ENCODE data around the gene SNU13. TPM values are rescaled to one million over a fixed set of nuclear protein-coding genes. Genes with fewer than 3 reads are reported as not detected.

The SNU13 gene
- total RNA-seq, 1 donor from 2014 or later = 175 TPM

- Histone ChIP-seq H2AFZ (ENCODE audit: low read depth, low read length) (no peak overlapping the region), H3K79me2 (ENCODE audit: insufficient read depth, low read length) (peaks cover 11% of the 10 kb centered on the region), H3K9ac (ENCODE audit: low read length) (no peak overlapping the region), H3K27me3 (ENCODE audit: insufficient read depth, low read length) (no peaks in the 10 kb centered on the region), H4K20me1 (ENCODE audit: insufficient read depth, low read length) (peaks cover 24% of the 10 kb centered on the region), H3K4me3 (ENCODE audit: insufficient read depth, low read depth, low read length) (no peak overlapping the region), H3K36me3 (ENCODE audit: insufficient read depth, low read length) (peaks cover 72% of the 10 kb centered on the region), H3K4me2 (ENCODE audit: low read length) (no peak overlapping the region), H3K4me1 (ENCODE audit: insufficient read depth, low read length) (no peaks in the 10 kb centered on the region), H3K27ac (ENCODE audit: low read depth, low read length) (no peak overlapping the region), H3K9me3 (ENCODE audit: insufficient read depth, low read depth, low read length) (no peaks in the 10 kb centered on the region)
- no peaks in the 10 kb centered on the region for H3K9me3 Mint-ChIP-seq (ENCODE audit: unreplicated experiment)
- no peak overlapping the region for H3K4me3 Mint-ChIP-seq (ENCODE audit: unreplicated experiment)
- FAIRE-seq = no peak
- no peak overlapping the region for H3K27ac Mint-ChIP-seq (ENCODE audit: unreplicated experiment)
- H3K27me3 Mint-ChIP-seq (ENCODE audit: low read depth, unreplicated experiment) = no peaks in the 10 kb centered on the region
- TF ChIP-seq CTCF (IDR thresholded peaks at IDR 0.05; ENCODE audit: insufficient read depth, low read depth, low read length) (no peak), EZH2 (IDR thresholded peaks at IDR 0.05; ENCODE audit: insufficient read depth, low read length) (no peak)
- DNase-seq (ENCODE audit: low read depth) = no peak
- H3K36me3 Mint-ChIP-seq (ENCODE audit: low read depth, unreplicated experiment) = peaks cover 18% of the 10 kb centered on the region
- no peaks in the 10 kb centered on the region for H3K4me1 Mint-ChIP-seq (ENCODE audit: low read depth, unreplicated experiment)
Observed at GRCh38 chr22:41659941-41660340, 28.7 kb downstream of the SNU13 start.

DNA sequence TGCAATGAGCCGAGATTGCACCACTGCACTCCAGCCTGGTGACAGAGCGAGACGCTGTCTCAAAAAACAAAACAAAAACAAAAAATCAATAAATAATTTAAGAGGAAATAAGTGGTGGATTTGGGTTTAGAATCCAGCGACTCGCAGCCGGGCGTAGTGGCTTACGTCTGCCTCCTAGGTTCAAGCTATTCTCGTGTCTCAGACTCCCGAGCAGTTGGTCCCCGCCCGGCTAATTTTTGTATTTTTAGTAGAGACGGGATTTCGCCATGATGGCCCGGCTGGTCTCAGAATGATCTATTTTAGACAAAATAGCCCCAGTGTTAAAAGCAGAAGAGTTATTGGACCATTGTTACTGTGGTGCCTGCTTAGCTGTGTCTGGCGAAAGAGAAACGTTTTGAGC is 29.8 kb downstream of the SNU13 start:
- H3K27ac ChIP-seq (ENCODE audit: low read depth, low read length) = no peak overlapping the region
- H3K9me3 ChIP-seq (ENCODE audit: insufficient read depth, low read depth, low read length) = no peaks in the 10 kb centered on the region
- Mint-ChIP-seq H3K27me3 (ENCODE audit: low read depth, unreplicated experiment) (no peaks in the 10 kb centered on the region), H3K27ac (ENCODE audit: unreplicated experiment) (no peak overlapping the region), H3K36me3 (ENCODE audit: low read depth, unreplicated experiment) (peaks cover 15% of the 10 kb centered on the region), H3K9me3 (ENCODE audit: unreplicated experiment) (no peaks in the 10 kb centered on the region), H3K4me3 (ENCODE audit: unreplicated experiment) (no peak overlapping the region), H3K4me1 (ENCODE audit: low read depth, unreplicated experiment) (no peaks in the 10 kb centered on the region)
- no peak overlapping the region for H3K9ac ChIP-seq (ENCODE audit: low read length)
- no peak overlapping the region for H2AFZ ChIP-seq (ENCODE audit: low read depth, low read length)
- no peaks in the 10 kb centered on the region for H3K27me3 ChIP-seq (ENCODE audit: insufficient read depth, low read length)
- no peak for FAIRE-seq
- peaks cover 34% of the 10 kb centered on the region for H4K20me1 ChIP-seq (ENCODE audit: insufficient read depth, low read length)
- no peak for TF ChIP-seq EZH2 (IDR thresholded peaks at IDR 0.05; ENCODE audit: insufficient read depth, low read length)
- TF ChIP-seq CTCF (IDR thresholded peaks at IDR 0.05; ENCODE audit: insufficient read depth, low read depth, low read length) = no peak
- peaks cover 12% of the 10 kb centered on the region for H3K79me2 ChIP-seq (ENCODE audit: insufficient read depth, low read length)
- no peaks in the 10 kb centered on the region for H3K4me1 ChIP-seq (ENCODE audit: insufficient read depth, low read length)
- no peak overlapping the region for H3K4me2 ChIP-seq (ENCODE audit: low read length)
- H3K4me3 ChIP-seq (ENCODE audit: insufficient read depth, low read depth, low read length) = no peak overlapping the region
- peaks cover 74% of the 10 kb centered on the region for H3K36me3 ChIP-seq (ENCODE audit: insufficient read depth, low read length)
- no peak for DNase-seq (ENCODE audit: low read depth)

DNA sequence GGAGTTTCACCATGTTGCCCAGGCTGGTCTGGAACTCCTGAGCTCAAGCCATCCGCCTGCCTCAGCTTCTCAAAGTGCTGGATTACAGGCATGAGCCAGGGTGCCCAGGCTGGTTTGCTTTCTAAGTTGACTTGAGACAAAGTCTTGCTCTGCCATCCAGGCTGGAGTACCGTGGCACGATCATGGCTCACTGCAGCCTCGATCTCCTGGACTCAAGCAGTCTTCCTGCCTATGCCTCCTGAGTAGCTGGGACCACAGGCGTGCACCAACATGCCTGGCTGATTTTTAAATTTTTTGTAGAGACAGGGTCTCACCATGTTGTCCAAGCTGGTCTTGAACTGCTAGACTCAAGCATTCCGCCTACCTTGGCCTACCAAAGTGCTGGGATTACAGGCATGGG is 31.0 kb downstream of the SNU13 start:
- no peaks in the 10 kb centered on the region for H3K27me3 ChIP-seq (ENCODE audit: insufficient read depth, low read length)
- Mint-ChIP-seq H3K9me3 (ENCODE audit: unreplicated experiment) (no peaks in the 10 kb centered on the region), H3K4me1 (ENCODE audit: low read depth, unreplicated experiment) (no peaks in the 10 kb centered on the region), H3K27ac (ENCODE audit: unreplicated experiment) (no peak overlapping the region), H3K4me3 (ENCODE audit: unreplicated experiment) (no peak overlapping the region), H3K36me3 (ENCODE audit: low read depth, unreplicated experiment) (peaks cover 14% of the 10 kb centered on the region), H3K27me3 (ENCODE audit: low read depth, unreplicated experiment) (no peaks in the 10 kb centered on the region)
- no peak overlapping the region for H3K27ac ChIP-seq (ENCODE audit: low read depth, low read length)
- H3K79me2 ChIP-seq (ENCODE audit: insufficient read depth, low read length) = peaks cover 15% of the 10 kb centered on the region
- no peaks in the 10 kb centered on the region for H3K9me3 ChIP-seq (ENCODE audit: insufficient read depth, low read depth, low read length)
- H3K4me1 ChIP-seq (ENCODE audit: insufficient read depth, low read length) = no peaks in the 10 kb centered on the region
- TF ChIP-seq EZH2 (IDR thresholded peaks at IDR 0.05; ENCODE audit: insufficient read depth, low read length) = no peak
- TF ChIP-seq CTCF (IDR thresholded peaks at IDR 0.05; ENCODE audit: insufficient read depth, low read depth, low read length) = no peak
- H2AFZ ChIP-seq (ENCODE audit: low read depth, low read length) = no peak overlapping the region
- DNase-seq (ENCODE audit: low read depth) (no peak), FAIRE-seq (no peak)
- H4K20me1 ChIP-seq (ENCODE audit: insufficient read depth, low read length) = peaks cover 39% of the 10 kb centered on the region
- H3K9ac ChIP-seq (ENCODE audit: low read length) = no peak overlapping the region
- H3K36me3 ChIP-seq (ENCODE audit: insufficient read depth, low read length) = peaks cover 77% of the 10 kb centered on the region
- no peak overlapping the region for H3K4me2 ChIP-seq (ENCODE audit: low read length)
- no peak overlapping the region for H3K4me3 ChIP-seq (ENCODE audit: insufficient read depth, low read depth, low read length)

Measured in astrocyte (in vitro differentiated cells and primary cell).